ENCODE results near the gene TOLLIP.

The TOLLIP gene

DNA sequence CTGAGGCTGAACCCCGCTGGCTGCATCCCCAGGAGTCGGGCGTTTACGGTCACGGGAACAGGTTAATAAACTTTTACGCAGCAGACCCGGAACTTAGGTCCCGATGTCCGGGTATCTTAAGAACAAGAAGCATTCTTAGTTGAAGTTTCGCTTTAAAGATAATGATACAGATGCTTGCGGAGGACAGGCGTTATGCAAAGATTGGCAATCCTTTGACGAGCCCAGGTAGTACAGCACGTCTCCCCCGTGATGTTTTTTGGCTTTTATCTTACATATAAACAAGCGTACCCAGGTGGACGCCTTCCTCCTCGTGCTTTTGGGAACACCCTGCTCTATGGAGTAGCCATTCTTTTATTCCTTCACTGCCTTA is 871 bp upstream of the TOLLIP start:
- no peak for DNase-seq

GRCh38 chr11:1308743-1309497 is 512 bp downstream of the TOLLIP start:
- peak; percentile 36 for DNase-seq

DNA sequence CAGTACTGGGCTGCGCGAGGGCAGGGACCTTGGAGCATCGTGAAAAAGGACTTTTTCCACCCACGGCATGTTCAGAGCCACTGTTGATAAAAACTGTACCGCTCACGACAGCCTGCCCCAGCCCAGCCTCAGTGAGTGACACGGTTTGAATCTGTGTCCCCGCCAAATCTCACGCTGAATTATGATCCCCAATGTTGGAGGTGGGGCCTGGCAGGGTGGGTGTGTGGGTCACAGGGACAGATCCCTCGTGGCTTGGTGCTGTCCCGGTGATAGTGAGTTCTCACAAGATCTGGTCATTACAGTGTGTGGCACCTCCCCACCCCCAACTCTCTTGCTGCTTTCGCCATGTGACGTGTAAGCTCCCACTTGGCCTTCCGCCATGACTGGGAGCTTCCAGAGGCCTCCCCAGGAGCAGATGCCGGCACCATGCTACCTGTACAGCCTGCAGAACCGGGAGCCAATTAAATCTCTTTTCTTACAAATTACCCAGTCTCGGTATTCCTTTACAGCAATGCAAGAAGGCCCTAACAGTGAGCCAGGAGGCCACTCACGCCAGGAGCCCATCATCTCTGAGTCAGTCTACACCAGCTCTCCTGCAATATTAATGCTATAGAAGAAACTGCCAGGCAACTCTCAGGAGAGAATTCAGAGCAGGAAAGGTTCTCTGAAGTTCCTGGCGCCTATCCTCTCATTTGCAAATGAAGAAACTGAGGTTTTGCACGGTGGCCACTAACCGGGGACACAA is 1.3 kb downstream of the TOLLIP start:
- no peak for DNase-seq

- DNase-seq: no peak
Measured at GRCh38 chr11:1307163-1307870, 2.1 kb downstream of the TOLLIP start.

- DNase-seq: no peak
Measured at GRCh38 chr11:1306186-1307162, 3.0 kb downstream of the TOLLIP start.

DNA sequence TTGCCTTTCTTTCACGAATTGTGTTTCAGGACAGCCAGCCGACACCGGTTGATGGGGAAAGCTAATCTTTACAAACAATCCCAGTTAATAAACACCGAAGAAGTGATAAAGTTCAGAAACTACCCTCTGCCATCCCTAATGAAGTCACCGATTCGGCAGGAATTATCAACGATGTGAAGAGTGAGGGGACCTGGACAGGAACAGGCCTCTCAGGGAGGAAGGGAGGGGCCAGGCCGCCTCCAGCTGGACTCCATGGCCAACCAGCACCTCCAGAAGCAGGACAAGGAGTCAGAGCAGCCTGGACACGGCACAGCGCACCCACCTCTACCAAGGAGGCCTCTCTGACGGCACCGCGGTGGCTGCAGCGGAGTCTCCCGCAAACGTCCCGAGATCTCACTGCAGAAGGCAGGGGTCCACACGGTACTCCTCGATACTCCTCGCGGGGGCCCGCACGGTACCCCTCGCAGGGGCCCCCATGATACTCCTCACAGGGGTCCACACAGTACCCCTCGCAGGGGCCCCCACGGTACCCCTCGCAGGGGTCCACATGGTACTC is 3.9 kb downstream of the TOLLIP start:
- DNase-seq: no peak

DNA sequence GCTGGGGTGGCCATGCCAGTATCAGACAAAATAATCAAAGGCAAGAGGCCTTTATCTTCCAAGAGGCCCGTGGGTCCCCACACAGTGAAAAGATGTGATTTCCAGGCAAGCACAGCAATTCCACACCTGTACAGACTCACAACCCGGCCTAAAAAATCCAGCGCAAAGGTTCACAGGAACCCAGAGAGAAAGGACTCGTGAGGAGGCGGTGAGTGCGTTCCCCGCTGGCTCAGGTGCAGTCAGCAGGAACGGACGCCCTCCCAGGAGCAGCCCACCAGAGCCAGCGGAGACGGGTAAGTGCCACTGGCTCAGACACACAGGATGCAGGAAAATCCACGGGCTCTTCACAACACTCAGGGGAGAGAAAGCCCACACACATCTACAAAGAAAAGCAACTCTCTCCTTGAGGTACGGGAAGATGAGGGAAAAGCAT is 4.4 kb downstream of the TOLLIP start:
- no peak for DNase-seq

- no peak for DNase-seq
Measured at GRCh38 chr11:1304380-1304779, 5.1 kb downstream of the TOLLIP start.

GRCh38 chr11:1303973-1304372 is 5.5 kb downstream of the TOLLIP start:
- DNase-seq: no peak

- DNase-seq: no peak
Measured at GRCh38 chr11:1303126-1303821, 6.2 kb downstream of the TOLLIP start.

- DNase-seq: no peak
Measured at GRCh38 chr11:1302461-1303125, 6.8 kb downstream of the TOLLIP start.

- no peak for DNase-seq
Measured at GRCh38 chr11:1302041-1302460, 7.4 kb downstream of the TOLLIP start.

DNA sequence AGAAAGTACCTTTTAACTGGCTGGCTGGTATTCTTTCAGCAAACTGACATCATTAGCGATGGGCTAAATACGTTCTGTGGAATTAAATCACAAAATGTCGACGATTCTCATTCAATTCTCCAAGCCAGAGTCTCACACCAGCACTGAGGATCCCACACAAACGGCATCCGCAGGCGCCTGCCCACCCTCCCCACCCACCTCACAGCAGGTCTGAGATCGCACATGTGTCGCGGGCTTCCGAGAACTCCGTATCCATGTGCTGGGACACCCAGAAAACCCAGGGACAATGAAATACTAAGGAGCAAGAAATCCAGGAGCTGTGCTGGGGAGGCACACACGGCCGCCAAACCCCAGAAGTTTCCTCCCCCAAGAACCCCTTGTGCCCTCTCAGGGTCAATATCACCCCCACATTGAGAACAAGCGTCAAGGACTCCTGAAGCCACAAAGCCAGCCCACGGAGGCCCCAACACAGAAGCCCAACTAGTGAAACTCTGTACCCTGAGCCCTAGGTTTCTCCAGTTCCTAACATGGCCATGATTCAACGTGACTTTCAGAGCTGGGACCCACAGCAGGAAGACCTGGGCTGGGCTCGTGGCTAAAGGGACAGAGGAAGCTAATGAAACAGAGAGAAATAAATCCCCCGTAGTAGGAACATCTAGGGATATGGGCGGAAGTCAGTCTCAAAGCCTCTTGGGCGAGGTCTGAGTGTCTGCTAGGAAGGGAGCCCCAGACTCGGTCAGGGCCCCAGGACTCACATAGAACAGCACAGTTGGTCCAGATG is 8.0 kb downstream of the TOLLIP start:
- DNase-seq: no peak

- DNase-seq: no peak
Measured at GRCh38 chr11:1300569-1301187, 8.8 kb downstream of the TOLLIP start.

GRCh38 chr11:1300121-1300520 is 9.3 kb downstream of the TOLLIP start:
- no peak for DNase-seq

GRCh38 chr11:1299621-1300020 is 9.8 kb downstream of the TOLLIP start:
- DNase-seq: no peak

GRCh38 chr11:1298695-1299492 is 10.5 kb downstream of the TOLLIP start:
- DNase-seq: peak; percentile 78

- DNase-seq: no peak
Measured at GRCh38 chr11:1297576-1298473, 11.6 kb downstream of the TOLLIP start.
